CD4-positive, alpha-beta memory T cell (primary cell): ENCODE results near the gene TFF2. TPM values are rescaled to one million over a fixed set of nuclear protein-coding genes. Genes with fewer than 3 reads are reported as not detected.

Experiments used
- CTCF ChIA-PET: fragments of 350-600 bp; sonication (Branson Sonifier 250); formaldehyde crosslinking; loops from one replicate; lab custom pipeline; 2021; ENCODE audit warnings: inconsistent platforms; ENCODE audit not compliant: partially characterized antibody; lab: Charles Lee
- POLR2A ChIA-PET: fragments of 350-600 bp; sonication (Branson Sonifier 250); formaldehyde crosslinking; loops from one replicate; lab custom pipeline; 2021; ENCODE audit not compliant: partially characterized antibody; lab: Charles Lee
- DNase-seq, 5 donors: peaks; one replicate each; pipeline versions ENCODE4 v3.0.0 to v3.0.0-alpha.2; 2020 to 2022; ENCODE audit warnings: mixed read lengths in 1 of 5
- H3K27ac ChIP-seq: one replicate; pipeline ENCODE4 v1.7.0; 2013; ENCODE audit warnings: low read depth, low read length
- H3K27me3 ChIP-seq: 2 replicates; pipeline ENCODE4 v1.7.0; 2013; ENCODE audit warnings: mild to moderate bottlenecking, low read length, moderate library complexity; ENCODE audit not compliant: insufficient read depth
- H3K36me3 ChIP-seq: 2 replicates; pipeline ENCODE4 v1.7.0; 2013; ENCODE audit warnings: mild to moderate bottlenecking, low read length, moderate library complexity; ENCODE audit not compliant: insufficient read depth
- H3K4me1 ChIP-seq: 2 replicates; pipeline ENCODE4 v1.7.0; 2013; ENCODE audit warnings: mild to moderate bottlenecking, low read length, moderate library complexity; ENCODE audit not compliant: insufficient read depth
- H3K4me3 ChIP-seq, 2 donors: one replicate each; pipeline ENCODE4 v1.7.0; 2013; ENCODE audit warnings: low read length in 2 of 2, mild to moderate bottlenecking in 1 of 2
- H3K9me3 ChIP-seq, 2 donors: one replicate each; pipeline ENCODE4 v1.7.0; 2013; ENCODE audit warnings: low read length in 2 of 2, control low read depth in 1 of 2; ENCODE audit not compliant: control insufficient read depth in 1 of 2
- H3K27ac Mint-ChIP-seq, 7 donors: one replicate each; pipeline ENCODE4 v1.8.0; 2020 to 2021; ENCODE audit warnings: mixed read lengths in 7 of 7, mild to moderate bottlenecking in 6 of 7, inconsistent platforms in 3 of 7, moderate library complexity in 3 of 7
- H3K27me3 Mint-ChIP-seq, 2 donors: one replicate each; pipeline ENCODE4 v1.8.0; 2020 to 2021; ENCODE audit warnings: mixed read lengths in 2 of 2
- H3K36me3 Mint-ChIP-seq, 2 donors: one replicate each; pipeline ENCODE4 v1.8.0; 2020 to 2021; ENCODE audit warnings: mixed read lengths in 2 of 2, inconsistent platforms in 1 of 2, mild to moderate bottlenecking in 1 of 2
- H3K4me1 Mint-ChIP-seq, 4 donors: one replicate each; pipeline ENCODE4 v1.8.0; 2020 to 2021; ENCODE audit warnings: mixed read lengths in 4 of 4, mild to moderate bottlenecking in 1 of 4
- H3K4me3 Mint-ChIP-seq, 8 donors: one replicate each; pipeline ENCODE4 v1.8.0; 2020 to 2021; ENCODE audit warnings: mixed read lengths in 8 of 8, mild to moderate bottlenecking in 7 of 8, moderate library complexity in 6 of 8, inconsistent platforms in 3 of 8
- H3K9me3 Mint-ChIP-seq, 8 donors: one replicate each; pipeline ENCODE4 v1.8.0; 2020 to 2021; ENCODE audit warnings: mixed read lengths in 8 of 8, mild to moderate bottlenecking in 5 of 8, inconsistent platforms in 3 of 8, moderate library complexity in 1 of 8
- intact Hi-C: fragments of 100-400 bp; cut with micrococcal nuclease; formaldehyde crosslinking; loops from one replicate; pipeline ENCODE4 v1.15.1; 2023
- polyA plus RNA-seq, 2 donors: library from polyadenylated mRNA; unstranded; fragments of 300-500 nt; fragmentation: Illumina TruSeq; gene quantifications; one replicate each; pipeline ENCODE4 v1.2.3, GENCODE V29; 2021
- total RNA-seq, 2 experiments: library from RNA; stranded (reverse); gene quantifications; one replicate each; pipeline ENCODE4 v1.2.3, GENCODE V29; 2021

TFF2 gene
- total and polyA plus RNA-seq, 4 experiments from 2014 or later: not detected

- H3K36me3 Mint-ChIP-seq: peaks cover 0 to 15% of the 10 kb centered on the region in 2 donors
- no peaks in the 10 kb centered on the region for H3K27me3 Mint-ChIP-seq
- peaks cover 33% of the 10 kb centered on the region for H3K4me1 ChIP-seq
- peaks cover 0 to 19% (median 14%) of the 10 kb centered on the region in 8 donors for H3K9me3 Mint-ChIP-seq
- intact Hi-C loops: no loop called here
- no peaks in the 10 kb centered on the region for H3K36me3 ChIP-seq
- H3K9me3 ChIP-seq: peaks cover 5 to 7% of the 10 kb centered on the region in 2 donors
- ChIA-PET CTCF (no interaction called here), POLR2A (interaction anchor here (2.5 kb wide), 1 partner anchor 18 kb away, joined by 8 read pairs; the partner anchor contains the start of gene UBASH3A)
- H3K27ac Mint-ChIP-seq: no peak overlapping the region
- peaks cover 21 to 48% (median 34%) of the 10 kb centered on the region in 4 donors for H3K4me1 Mint-ChIP-seq
- H3K27ac ChIP-seq: no peak overlapping the region
- H3K4me3 ChIP-seq: no peak overlapping the region
- H3K27me3 ChIP-seq: no peaks in the 10 kb centered on the region
- no peak overlapping the region for H3K4me3 Mint-ChIP-seq
- DNase-seq: no peak
These were observed 34.8 kb upstream of the TFF2 start for GRCh38 chr21:42385619-42386018.

DNA sequence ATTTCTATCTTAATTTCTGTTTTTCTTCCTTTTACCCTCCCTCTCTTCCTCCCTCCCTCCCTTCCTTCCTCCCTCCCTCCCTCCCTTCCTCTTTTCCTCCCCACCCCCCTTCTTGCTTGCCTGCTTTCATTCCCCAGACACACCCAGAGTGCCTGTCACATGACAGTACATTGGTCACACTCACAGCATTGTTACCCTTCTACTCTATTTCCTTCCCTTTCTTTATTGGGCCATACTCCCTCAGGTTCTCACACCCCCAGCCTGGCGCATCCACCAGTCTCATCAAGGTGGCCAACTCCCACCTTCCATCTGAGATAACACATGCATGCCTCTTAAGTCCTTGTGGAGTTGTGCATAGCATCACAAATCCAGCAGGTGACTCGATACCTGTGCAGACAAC lies 34.2 kb upstream of the TFF2 start:
- Histone ChIP-seq H3K4me1 (peaks cover 31% of the 10 kb centered on the region), H3K36me3 (no peaks in the 10 kb centered on the region), H3K4me3 (no peak overlapping the region), H3K27me3 (no peaks in the 10 kb centered on the region), H3K27ac (no peak overlapping the region), H3K9me3 (peaks cover 5 to 7% of the 10 kb centered on the region in 2 donors)
- no peak for DNase-seq
- Mint-ChIP-seq H3K36me3 (peaks cover 0 to 15% of the 10 kb centered on the region in 2 donors), H3K4me3 (peak overlapping the region in 3 of 8 donors; percentile 14 to 67 (median 35)), H3K27me3 (no peaks in the 10 kb centered on the region), H3K9me3 (peaks cover 0 to 19% (median 14%) of the 10 kb centered on the region in 8 donors), H3K4me1 (peaks cover 19 to 42% (median 32%) of the 10 kb centered on the region in 4 donors), H3K27ac (peak overlapping the region in 5 of 7 donors; percentile 9 to 81 (median 63))
- intact Hi-C loops: no loop called here
- ChIA-PET CTCF (no interaction called here), POLR2A (interaction anchor here (2.5 kb wide), 1 partner anchor 19 kb away, joined by 8 read pairs; the partner anchor contains the start of gene UBASH3A)

GRCh38 chr21:42384156-42384945 lies 33.6 kb upstream of the TFF2 start:
- intact Hi-C loops: no loop called here
- H3K4me1 Mint-ChIP-seq: peaks cover 15 to 36% (median 26%) of the 10 kb centered on the region in 4 donors
- peaks cover 0 to 19% (median 14%) of the 10 kb centered on the region in 8 donors for H3K9me3 Mint-ChIP-seq
- Histone ChIP-seq H3K27ac (no peak overlapping the region), H3K36me3 (no peaks in the 10 kb centered on the region), H3K4me3 (no peak overlapping the region), H3K9me3 (peaks cover 5 to 7% of the 10 kb centered on the region in 2 donors), H3K27me3 (no peaks in the 10 kb centered on the region), H3K4me1 (peaks cover 24% of the 10 kb centered on the region)
- ChIA-PET CTCF (interaction anchor here (1.6 kb wide), 1 partner anchor 568 kb away, joined by 4 read pairs; no protein-coding TSS in a partner anchor), POLR2A (no interaction called here)
- H3K36me3 Mint-ChIP-seq: peaks cover 0 to 15% of the 10 kb centered on the region in 2 donors
- peak overlapping the region in 2 of 7 donors; percentile 32 to 41 for H3K27ac Mint-ChIP-seq
- H3K4me3 Mint-ChIP-seq: no peak overlapping the region
- DNase-seq: no peak
- no peaks in the 10 kb centered on the region for H3K27me3 Mint-ChIP-seq

- H3K4me3 Mint-ChIP-seq: no peak overlapping the region
- H3K27me3 Mint-ChIP-seq: no peaks in the 10 kb centered on the region
- DNase-seq: no peak
- POLR2A ChIA-PET: no interaction called here
- no peak overlapping the region for H3K27ac ChIP-seq
- no peak overlapping the region for H3K27ac Mint-ChIP-seq
- H3K36me3 Mint-ChIP-seq: peaks cover 0 to 15% of the 10 kb centered on the region in 2 donors
- peaks cover 5 to 7% of the 10 kb centered on the region in 2 donors for H3K9me3 ChIP-seq
- no peak overlapping the region for H3K4me3 ChIP-seq
- H3K27me3 ChIP-seq: no peaks in the 10 kb centered on the region
- peaks cover 0 to 19% (median 14%) of the 10 kb centered on the region in 8 donors for H3K9me3 Mint-ChIP-seq
- peaks cover 16% of the 10 kb centered on the region for H3K4me1 ChIP-seq
- CTCF ChIA-PET: interaction anchor here (1.1 to 1.8 kb wide), 3 partner anchors 47 to 566 kb away, joined by 3 to 5 read pairs (median 4); no protein-coding TSS in a partner anchor
- no peaks in the 10 kb centered on the region for H3K36me3 ChIP-seq
- H3K4me1 Mint-ChIP-seq: peaks cover 10 to 28% (median 19%) of the 10 kb centered on the region in 4 donors
- intact Hi-C loops: no loop called here
These were observed 32.5 kb upstream of the TFF2 start for GRCh38 chr21:42383331-42383730.

DNA sequence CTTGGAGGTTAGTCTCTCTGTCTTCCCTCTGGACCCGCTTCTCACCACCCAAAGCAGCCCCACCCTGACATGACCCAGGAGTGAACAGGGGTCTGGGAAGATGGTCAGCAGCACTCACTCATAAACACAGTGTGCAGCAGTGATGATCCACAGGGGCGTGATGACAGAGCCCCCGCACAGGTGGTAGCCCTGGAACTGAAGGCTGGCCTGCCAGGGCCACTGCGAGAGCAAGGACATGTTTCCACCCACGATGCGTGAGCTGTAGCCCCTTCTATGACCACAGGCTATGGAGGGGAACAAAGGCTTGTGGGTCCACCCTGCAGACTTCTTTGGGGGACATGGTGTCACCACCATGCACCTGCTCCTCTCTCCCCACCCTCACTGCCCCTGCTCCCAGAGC lies 32.1 kb upstream of the TFF2 start:
- no peaks in the 10 kb centered on the region for H3K36me3 ChIP-seq
- no peak for DNase-seq
- H3K36me3 Mint-ChIP-seq: peaks cover 0 to 15% of the 10 kb centered on the region in 2 donors
- no peaks in the 10 kb centered on the region for H3K27me3 ChIP-seq
- no peaks in the 10 kb centered on the region for H3K27me3 Mint-ChIP-seq
- no peak overlapping the region for H3K4me3 Mint-ChIP-seq
- peaks cover 0 to 19% (median 14%) of the 10 kb centered on the region in 8 donors for H3K9me3 Mint-ChIP-seq
- peaks cover 10 to 28% (median 19%) of the 10 kb centered on the region in 4 donors for H3K4me1 Mint-ChIP-seq
- intact Hi-C loops: no loop called here
- no peak overlapping the region for H3K27ac ChIP-seq
- ChIA-PET CTCF (interaction anchor here (1.1 to 2.8 kb wide), 4 partner anchors 48 to 566 kb away, joined by 3 to 21 read pairs (median 4); no protein-coding TSS in a partner anchor), POLR2A (interaction anchor here (1.4 kb wide), 1 partner anchor 16 kb away, joined by 3 read pairs; no protein-coding TSS in a partner anchor)
- no peak overlapping the region for H3K4me3 ChIP-seq
- H3K4me1 ChIP-seq: peaks cover 16% of the 10 kb centered on the region
- H3K27ac Mint-ChIP-seq: peak overlapping the region in 1 of 7 donors; percentile 12
- H3K9me3 ChIP-seq: peaks cover 5 to 7% of the 10 kb centered on the region in 2 donors

DNA sequence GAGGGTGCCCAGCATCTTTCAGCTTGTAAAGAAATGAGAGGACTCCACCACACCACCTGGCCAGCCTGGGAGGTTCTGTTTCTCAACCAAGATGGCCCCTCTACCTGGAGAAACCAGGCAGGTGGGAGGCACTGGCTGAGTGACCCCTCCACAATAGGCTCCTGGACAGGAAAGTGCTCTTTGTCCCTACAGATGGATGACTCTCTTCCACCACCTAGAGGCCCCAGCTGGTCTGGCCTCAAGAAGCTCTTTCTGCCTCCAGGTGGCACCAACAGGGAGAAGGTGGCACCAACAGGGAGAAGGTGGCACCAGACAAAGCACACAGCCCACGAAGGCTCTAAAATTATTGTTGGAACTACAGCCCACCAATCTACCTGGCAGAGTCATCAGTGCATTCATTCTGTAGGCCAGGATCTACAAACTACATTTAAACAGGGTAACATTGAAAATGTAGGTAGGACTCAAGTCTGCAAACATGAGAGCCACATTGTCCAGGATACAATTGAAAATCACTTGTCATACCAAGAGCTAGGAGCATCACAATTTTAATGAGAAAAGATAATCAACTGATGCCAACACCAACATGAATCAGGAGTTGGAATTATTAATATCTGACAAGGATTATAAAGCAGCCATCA lies 30.7 kb upstream of the TFF2 start:
- DNase-seq: peak in 3 of 5 donors; percentile 15 to 50 (median 24)
- ChIA-PET CTCF (interaction anchor here (0.7 to 2.8 kb wide), 16 partner anchors 12 to 234 kb away, joined by 3 to 21 read pairs (median 4); partner anchors contain the start of gene UBASH3A), POLR2A (interaction anchor here (0.8 to 3.3 kb wide), 9 partner anchors 17 to 68 kb away, joined by 3 to 21 read pairs (median 3); partner anchors contain the start of gene UBASH3A)
- Mint-ChIP-seq H3K36me3 (peaks cover 0 to 15% of the 10 kb centered on the region in 2 donors), H3K9me3 (peaks cover 0 to 19% (median 14%) of the 10 kb centered on the region in 8 donors), H3K27ac (peak overlapping the region in 2 of 7 donors; percentile 3 to 70), H3K27me3 (no peaks in the 10 kb centered on the region), H3K4me3 (peak overlapping the region in 1 of 8 donors; percentile 10), H3K4me1 (peaks cover 9 to 18% (median 10%) of the 10 kb centered on the region in 4 donors)
- Histone ChIP-seq H3K27me3 (no peaks in the 10 kb centered on the region), H3K4me3 (no peak overlapping the region), H3K27ac (no peak overlapping the region), H3K4me1 (peaks cover 16% of the 10 kb centered on the region), H3K36me3 (no peaks in the 10 kb centered on the region), H3K9me3 (peaks cover 5 to 7% of the 10 kb centered on the region in 2 donors)
- intact Hi-C loops: loop anchor here (1.0 to 2.0 kb wide), 3 partner anchors 43 to 236 kb away; no protein-coding TSS in a partner anchor
